ENCODE measurements around the gene MCEMP1.

The MCEMP1 gene

DNA sequence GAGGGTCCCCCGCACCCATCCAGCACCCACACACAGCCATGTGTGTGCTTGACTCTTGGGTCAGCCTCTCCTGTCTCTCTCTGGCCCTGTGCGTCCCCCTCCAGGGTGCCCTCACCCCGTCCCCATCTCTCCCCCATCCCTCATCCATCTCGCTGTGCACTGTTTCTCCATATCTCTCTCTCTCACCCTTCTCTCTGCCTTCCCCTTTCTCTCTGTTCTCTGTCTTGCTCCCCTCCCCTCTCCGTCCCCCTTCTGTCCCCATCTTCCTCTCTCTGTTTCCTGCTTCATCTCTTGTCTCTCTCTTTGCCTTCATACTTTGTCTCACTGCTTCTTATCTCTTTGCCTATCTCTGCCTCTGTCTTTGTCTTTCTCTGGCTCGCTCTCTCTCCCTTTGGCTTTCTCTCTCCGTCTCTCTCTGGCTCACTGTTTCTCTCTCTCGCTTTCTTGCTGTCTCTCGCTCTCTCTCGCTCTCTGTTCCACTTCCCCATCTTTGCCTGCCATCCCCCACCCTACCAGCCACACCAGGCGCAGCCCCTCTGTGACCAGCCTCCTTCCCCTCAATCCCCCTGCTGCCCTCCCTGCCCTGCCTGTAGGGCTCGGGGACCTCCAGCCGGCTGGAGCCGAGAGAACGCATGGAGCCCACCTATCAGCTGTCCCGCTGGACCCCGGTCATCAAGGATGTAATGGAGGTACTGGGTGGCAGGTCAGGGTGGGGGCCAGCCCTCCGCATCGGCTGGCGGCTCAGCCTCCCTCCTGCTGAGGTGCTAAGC, 31.0 kb upstream of the MCEMP1 start:
- Histone ChIP-seq H3K4me3 (ENCODE audit: low read depth in 1 of 2, low read length in 1 of 2) (peak overlapping the region; percentile 28 to 51), H3K36me3 (peaks cover 74% of the 10 kb centered on the region), H3K4me1 (ENCODE audit: control insufficient read depth in 1 of 2, insufficient read depth in 1 of 2, low read depth in 1 of 2, low read length in 1 of 2) (peaks cover 36 to 37% of the 10 kb centered on the region in 2 experiments), H3K27me3 (no peaks in the 10 kb centered on the region), H3K27ac (peak overlapping the region; percentile 78), H3K9me3 (no peaks in the 10 kb centered on the region)
- TF ChIP-seq, protein P1, sequence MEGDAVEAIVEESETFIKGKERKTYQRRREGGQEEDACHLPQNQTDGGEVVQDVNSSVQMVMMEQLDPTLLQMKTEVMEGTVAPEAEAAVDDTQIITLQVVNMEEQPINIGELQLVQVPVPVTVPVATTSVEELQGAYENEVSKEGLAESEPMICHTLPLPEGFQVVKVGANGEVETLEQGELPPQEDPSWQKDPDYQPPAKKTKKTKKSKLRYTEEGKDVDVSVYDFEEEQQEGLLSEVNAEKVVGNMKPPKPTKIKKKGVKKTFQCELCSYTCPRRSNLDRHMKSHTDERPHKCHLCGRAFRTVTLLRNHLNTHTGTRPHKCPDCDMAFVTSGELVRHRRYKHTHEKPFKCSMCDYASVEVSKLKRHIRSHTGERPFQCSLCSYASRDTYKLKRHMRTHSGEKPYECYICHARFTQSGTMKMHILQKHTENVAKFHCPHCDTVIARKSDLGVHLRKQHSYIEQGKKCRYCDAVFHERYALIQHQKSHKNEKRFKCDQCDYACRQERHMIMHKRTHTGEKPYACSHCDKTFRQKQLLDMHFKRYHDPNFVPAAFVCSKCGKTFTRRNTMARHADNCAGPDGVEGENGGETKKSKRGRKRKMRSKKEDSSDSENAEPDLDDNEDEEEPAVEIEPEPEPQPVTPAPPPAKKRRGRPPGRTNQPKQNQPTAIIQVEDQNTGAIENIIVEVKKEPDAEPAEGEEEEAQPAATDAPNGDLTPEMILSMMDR (IDR thresholded peaks at IDR 0.05) = no peak

DNA sequence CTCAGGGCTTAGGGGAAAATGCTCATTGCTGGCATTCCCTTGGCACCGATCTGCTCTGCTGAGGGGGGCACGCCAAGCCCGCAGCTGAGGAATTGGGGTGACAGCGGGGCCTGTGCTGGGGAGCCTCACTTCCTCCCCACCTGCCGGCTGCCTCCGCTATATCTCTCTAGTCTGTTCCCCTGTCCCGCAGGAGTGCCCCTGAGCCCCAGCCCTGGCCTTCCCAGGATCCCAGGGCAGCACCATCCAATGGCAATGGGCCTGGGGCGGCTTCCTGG, 30.5 kb upstream of the MCEMP1 start:
- Histone ChIP-seq H3K4me3 (ENCODE audit: low read depth in 1 of 2, low read length in 1 of 2) (peak overlapping the region in 1 of 2 experiments; percentile 51), H3K9me3 (no peaks in the 10 kb centered on the region), H3K36me3 (peaks cover 69% of the 10 kb centered on the region), H3K4me1 (ENCODE audit: control insufficient read depth in 1 of 2, insufficient read depth in 1 of 2, low read depth in 1 of 2, low read length in 1 of 2) (peaks cover 36% of the 10 kb centered on the region in 2 experiments), H3K27me3 (no peaks in the 10 kb centered on the region), H3K27ac (peak overlapping the region; percentile 78)
- TF ChIP-seq, protein P1 (IDR thresholded peaks at IDR 0.05) = no peak

DNA sequence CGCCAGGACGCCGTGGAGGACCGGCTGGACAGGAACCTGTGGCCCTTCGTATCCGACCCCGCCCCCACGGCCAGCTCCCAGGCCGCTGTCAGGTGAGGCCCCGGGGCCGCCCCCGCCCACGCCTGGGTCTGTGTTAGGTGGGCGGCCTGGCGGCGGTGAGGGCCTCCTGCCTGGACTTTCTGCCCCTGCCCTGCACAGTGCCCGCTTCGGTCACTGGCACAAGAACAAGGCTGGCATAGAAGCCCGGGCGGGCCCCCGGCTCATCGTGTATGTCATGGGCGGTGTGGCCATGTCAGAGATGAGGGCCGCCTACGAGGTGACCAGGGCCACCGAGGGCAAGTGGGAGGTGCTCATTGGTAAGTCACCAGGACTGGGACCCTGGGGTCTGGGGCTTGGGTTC, 29.7 kb upstream of the MCEMP1 start:
- Histone ChIP-seq H3K27ac (peak overlapping the region; percentile 78), H3K36me3 (peaks cover 61% of the 10 kb centered on the region), H3K4me1 (ENCODE audit: control insufficient read depth in 1 of 2, insufficient read depth in 1 of 2, low read depth in 1 of 2, low read length in 1 of 2) (peaks cover 40 to 42% of the 10 kb centered on the region in 2 experiments), H3K4me3 (ENCODE audit: low read depth in 1 of 2, low read length in 1 of 2) (no peak overlapping the region), H3K9me3 (no peaks in the 10 kb centered on the region), H3K27me3 (no peaks in the 10 kb centered on the region)
- TF ChIP-seq, protein P1 (IDR thresholded peaks at IDR 0.05) = no peak

DNA sequence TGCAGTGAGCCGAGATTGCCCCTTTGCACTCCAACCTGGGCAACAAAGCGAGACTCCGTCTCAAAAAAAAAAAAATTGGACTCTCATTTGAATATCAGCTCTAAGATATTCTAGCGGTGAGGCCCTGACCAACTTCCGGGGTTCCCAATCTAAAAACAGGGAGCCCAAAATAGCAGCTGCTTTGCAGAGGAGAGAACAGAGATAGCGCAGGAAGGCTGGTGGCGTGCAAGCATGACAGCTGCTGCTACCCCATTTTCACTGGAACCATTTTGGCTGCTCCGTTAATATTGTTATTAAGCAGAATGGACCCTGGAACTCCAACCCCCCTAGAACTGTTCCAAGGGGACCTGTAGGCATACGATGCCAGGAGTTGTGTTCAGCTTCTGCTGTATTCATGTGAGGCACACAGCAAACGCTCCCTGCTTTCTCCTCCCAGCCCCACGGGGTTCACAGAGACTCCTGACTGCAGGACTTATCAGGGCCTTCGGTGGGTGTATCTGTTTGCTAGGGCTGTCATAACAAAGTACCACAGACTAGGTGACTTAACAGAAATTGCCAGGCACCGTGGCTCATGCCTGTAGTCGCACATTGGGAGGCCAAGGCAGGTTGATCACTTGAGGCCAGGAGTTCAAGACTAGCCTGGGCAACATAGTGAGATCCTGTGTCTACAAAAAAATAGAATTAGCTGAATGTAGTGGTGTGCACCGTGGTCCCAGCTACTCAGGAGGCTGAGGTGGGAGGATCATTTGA, 28.4 kb upstream of the MCEMP1 start:
- H3K9me3 ChIP-seq = no peaks in the 10 kb centered on the region
- TF ChIP-seq, protein P1 (IDR thresholded peaks at IDR 0.05) = no peak
- H3K27me3 ChIP-seq = no peaks in the 10 kb centered on the region
- H3K36me3 ChIP-seq = peaks cover 49% of the 10 kb centered on the region
- H3K4me1 ChIP-seq (ENCODE audit: control insufficient read depth in 1 of 2, insufficient read depth in 1 of 2, low read depth in 1 of 2, low read length in 1 of 2) = peaks cover 45 to 53% of the 10 kb centered on the region in 2 experiments
- H3K27ac ChIP-seq = peak overlapping the region; percentile 78
- no peak overlapping the region for H3K4me3 ChIP-seq (ENCODE audit: low read depth in 1 of 2, low read length in 1 of 2)

DNA sequence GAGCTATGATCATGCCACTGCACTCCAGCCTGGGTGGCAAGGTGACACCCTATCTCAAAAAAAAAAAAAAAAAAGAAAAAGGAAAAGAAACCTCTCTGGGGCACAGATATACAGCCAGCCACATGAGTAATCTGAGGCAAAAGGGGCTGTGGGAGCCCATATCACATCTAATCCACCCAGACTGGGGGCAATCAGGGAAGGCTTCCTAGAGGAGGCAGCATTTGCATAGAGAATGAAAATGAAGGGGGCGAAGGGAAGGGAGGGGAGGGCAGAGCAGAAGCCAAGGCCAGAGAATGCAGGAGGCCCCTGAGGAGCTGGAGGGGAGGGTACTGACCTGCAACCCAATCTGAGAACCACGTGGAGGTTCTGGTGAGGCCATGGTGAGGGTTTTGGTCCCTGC, 26.7 kb upstream of the MCEMP1 start:
- TF ChIP-seq, protein P1 (IDR thresholded peaks at IDR 0.05) = no peak
- Histone ChIP-seq H3K27me3 (no peaks in the 10 kb centered on the region), H3K9me3 (no peaks in the 10 kb centered on the region), H3K4me1 (ENCODE audit: control insufficient read depth in 1 of 2, insufficient read depth in 1 of 2, low read depth in 1 of 2, low read length in 1 of 2) (peaks cover 51 to 53% of the 10 kb centered on the region in 2 experiments), H3K27ac (no peak overlapping the region), H3K4me3 (ENCODE audit: low read depth in 1 of 2, low read length in 1 of 2) (no peak overlapping the region), H3K36me3 (peaks cover 36% of the 10 kb centered on the region)

All from neutrophil (primary cell).